GM12874 (cell line): ENCODE results near the gene PKP1.

Experiments used
- TF ChIP-seq, protein P1 (sequence below): IDR thresholded peaks from 2 replicates; pipeline ENCODE4 v1.5.1; 2011; ENCODE audit warnings: low read depth, mild to moderate bottlenecking, control low read depth, low read length, moderate library complexity; ENCODE audit not compliant: insufficient read depth

Gene PKP1

DNA sequence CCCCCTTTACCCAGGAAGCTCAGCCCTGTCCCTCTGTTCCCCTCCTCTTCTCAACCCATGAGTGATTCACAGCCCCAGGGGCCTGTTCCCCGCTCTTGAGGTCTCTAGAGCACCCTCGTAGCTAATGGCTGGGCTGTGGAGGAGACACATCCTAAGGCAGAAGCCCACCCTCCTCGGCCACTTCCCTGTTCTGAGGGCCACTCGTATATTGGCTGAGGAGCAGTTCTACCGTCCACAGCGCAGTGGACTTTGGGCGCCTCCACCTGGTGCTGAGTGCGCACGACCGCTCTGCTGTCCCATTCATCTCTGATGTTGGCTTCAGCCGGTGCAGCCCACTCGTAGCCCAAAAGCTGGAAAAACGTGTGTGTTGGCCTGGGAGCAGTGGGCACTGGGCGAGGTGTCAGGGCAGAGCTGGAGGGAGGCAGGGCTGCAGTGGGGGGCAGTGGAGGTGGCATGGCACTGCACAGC is 24.5 kb upstream of the PKP1 start:
- TF ChIP-seq, protein P1, sequence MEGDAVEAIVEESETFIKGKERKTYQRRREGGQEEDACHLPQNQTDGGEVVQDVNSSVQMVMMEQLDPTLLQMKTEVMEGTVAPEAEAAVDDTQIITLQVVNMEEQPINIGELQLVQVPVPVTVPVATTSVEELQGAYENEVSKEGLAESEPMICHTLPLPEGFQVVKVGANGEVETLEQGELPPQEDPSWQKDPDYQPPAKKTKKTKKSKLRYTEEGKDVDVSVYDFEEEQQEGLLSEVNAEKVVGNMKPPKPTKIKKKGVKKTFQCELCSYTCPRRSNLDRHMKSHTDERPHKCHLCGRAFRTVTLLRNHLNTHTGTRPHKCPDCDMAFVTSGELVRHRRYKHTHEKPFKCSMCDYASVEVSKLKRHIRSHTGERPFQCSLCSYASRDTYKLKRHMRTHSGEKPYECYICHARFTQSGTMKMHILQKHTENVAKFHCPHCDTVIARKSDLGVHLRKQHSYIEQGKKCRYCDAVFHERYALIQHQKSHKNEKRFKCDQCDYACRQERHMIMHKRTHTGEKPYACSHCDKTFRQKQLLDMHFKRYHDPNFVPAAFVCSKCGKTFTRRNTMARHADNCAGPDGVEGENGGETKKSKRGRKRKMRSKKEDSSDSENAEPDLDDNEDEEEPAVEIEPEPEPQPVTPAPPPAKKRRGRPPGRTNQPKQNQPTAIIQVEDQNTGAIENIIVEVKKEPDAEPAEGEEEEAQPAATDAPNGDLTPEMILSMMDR, result no peak

DNA sequence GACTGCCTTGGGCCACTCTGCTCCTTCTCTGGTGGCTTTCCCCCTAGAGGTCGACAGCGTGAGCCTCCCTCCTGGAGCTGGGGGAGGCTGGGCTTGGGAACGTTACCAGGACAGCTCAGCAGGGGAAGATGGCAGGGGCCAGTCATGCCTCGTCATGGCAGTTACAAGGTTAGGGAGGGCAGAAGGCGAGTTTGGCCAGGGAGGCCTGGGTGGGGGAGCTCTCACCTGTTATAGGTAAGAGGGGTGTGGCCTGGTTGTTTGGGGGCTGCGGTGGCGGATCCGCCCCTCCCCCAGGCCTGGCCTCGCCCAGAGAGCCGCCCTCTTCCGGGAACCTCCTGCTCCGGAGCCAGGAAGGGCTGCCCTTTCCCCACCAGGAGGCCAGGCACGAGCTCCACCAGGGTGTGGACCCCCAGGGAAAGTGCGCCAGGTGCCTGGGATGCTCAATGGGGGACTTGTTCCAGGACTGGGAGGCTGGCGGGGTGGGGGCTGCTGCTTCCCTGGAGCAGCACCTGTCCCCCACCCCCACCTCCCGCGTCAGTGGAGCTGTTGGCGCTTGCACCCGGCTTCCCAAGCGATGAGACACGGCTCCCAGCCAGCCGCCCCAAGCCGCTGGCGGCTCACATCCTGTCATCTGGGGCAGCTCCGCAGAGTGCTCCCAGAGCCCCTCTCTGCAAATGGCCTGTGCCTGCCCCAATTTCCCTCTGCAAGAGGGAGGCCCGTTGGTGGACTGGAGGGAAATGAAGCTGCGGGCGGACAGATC is 23.6 kb upstream of the PKP1 start:
- TF ChIP-seq, protein P1, result no peak

DNA sequence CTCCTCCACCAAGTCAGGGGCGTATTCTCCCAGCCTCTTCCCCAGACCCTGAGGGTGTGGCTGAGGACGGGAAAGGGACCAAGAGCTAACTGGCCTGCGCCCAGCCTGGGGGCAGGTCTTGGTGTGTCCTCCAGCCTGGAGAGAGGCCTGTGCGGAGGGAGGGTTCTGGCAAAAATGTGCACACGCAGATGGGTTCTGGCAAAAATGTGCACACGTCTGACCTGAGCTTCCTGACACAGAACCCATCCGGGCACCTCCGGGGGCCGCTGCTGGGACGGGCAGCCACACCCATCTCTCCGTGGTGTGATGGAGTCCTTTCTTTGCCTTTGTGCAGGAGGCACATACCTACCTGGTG is 23.1 kb upstream of the PKP1 start:
- TF ChIP-seq, protein P1, result no peak

DNA sequence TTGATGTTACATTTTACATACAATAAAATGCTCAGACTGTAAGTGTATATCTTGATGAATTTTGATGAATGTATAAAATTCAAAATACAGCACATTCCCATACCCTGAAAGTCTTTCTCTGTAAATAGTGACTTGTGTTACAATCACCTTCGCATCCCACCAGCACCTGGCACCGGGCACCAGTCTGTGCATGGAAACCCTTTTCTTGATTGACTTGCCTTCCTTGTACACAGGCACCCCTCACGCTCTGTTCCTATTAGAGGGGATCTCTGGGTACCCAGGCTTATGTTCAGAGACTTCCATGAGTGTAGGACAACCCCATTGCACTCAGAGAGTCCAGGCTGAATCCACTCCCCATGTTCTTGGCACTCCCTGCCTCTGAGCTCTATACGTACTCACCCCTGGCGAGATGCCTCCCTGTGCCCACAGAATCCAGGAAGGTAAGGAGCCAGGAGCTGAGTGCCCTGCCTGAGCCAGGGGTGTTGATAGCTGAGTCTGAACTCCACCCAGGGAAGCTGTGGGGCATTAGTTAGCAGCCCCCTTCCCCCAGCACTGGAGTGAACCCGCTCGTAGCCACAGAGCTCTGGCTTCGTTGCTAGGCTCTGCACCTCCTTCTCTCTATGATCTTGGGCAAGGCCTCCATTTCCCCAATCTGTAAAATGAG is 22.5 kb upstream of the PKP1 start:
- TF ChIP-seq, protein P1, result no peak

DNA sequence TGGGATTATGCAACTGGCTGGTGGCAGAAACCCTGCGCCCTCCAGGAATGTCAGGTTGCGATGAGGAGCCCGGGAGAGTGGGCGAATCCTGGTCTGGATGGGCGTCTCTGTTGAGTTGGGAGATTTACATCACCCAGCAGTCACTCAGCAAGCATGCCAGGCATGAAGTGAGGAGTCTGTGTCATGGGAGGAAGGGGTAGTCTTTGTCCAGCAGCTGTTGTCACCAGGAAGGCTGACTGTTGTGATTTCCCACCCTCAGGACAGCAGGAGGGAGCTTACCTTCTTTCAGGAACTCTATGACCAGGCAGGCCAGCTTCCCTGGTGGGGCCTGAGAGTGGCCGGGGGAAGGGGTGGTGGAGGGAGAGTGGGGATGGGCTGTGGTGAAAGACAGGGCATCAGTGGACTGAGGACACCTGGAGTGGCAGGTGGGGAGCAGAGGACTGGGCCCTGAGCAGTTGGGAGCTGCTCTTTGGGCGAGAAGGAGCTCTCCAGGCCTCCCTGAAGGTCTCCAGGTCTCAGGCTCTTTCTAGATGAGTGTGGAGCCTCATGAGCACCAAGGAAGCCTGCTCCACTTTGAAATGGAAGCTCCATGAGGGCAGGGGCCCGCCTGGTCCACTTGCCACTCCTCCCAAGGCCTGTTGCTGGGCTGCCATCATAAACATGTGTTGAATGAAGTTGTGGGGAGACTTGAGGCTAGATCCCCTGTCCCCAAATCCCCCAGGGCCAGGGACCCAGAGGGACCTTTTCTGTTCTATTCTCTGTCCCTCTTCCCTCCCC is 21.3 kb upstream of the PKP1 start:
- TF ChIP-seq, protein P1, result no peak

DNA sequence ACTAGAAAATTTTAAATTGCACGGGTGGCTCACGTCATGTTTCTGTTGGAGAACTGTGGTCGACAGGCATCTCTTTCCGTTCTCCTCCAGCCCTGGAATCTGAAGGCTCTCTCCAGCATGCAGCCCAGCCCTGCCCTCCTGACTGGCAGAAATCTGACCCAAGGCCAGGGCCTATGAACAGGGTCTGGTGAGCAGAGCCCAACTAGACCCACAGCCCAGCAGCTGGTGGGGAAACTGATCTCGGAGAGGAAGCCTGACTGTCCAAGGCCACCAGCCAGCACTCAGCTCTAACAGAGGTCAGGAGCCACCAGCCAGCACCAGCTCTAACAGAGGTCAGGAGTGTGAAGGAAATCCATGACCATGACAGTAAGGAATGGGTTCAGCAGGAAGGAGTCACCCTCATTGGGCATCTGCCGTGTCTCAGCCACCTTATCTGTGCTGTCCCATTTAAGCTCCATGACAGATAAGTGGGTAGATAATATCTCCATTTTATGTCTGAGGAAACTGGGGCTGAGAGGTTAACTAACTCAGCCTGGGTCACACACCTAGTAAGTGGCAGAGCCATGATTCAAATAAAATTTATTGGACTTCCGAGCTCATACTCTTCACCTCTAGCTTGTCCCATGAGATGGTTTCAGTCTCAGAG is 20.2 kb upstream of the PKP1 start:
- TF ChIP-seq, protein P1, result no peak

DNA sequence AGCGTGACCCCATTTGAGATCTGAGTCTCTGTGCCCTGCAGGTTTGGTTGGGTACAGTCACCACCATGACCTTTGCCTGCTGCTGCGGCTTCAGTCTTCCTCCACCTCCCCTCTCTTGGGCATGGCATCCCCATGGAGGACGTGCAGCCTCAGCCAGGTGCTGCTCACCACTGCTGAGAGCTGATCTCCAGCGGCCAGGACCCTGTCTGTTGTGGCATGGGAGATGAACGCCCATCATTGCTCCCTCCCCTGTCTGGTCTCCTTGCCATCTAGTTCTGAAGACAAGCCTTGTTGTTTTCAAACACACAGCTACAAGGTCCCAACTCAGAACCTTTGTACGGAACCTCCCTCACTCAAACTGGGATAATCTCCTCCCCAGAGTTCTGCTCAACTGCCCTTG is 19.2 kb upstream of the PKP1 start:
- TF ChIP-seq, protein P1, result no peak
